ENCODE results near the gene NTSR1. TPM values are rescaled to one million over a fixed set of nuclear protein-coding genes. Genes with fewer than 3 reads are reported as not detected.

The NTSR1 gene
- total RNA-seq, 1 experiment from 2014 or later = 44.1 TPM

DNA sequence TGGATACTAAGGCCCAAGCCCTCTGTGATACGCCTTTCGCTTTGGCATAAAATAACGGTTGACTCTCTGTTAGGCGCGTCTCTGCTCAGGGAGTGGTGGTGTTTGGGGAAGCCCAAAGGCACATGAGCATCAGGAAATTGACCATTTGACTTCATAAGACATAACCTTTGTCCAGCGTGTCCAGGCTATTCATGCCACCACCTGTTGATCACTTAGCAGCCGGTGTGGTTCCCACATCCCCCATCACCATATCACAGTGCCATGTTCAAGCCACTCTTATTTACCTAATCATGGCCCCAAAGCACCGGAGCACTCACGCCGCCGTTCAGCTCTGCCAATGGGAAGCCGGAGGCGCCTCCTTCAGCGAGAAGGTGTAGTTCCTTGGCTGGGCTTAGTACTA is 38.5 kb upstream of the NTSR1 start:
- POLR2A ChIA-PET = no interaction called here
- 0 out of 2 replicates have a peak overlapping the region, but pooled peaks have one; percentile 40 for H3K27ac ChIP-seq (ENCODE audit: low read length)
- peaks cover 5% of the 10 kb centered on the region for H3K36me3 ChIP-seq (ENCODE audit: control insufficient read depth, insufficient read depth, low read length)
- TF ChIP-seq POLR2AphosphoS5 (IDR thresholded peaks at IDR 0.05; ENCODE audit: low read depth, low read length) = no peak
- TF ChIP-seq, protein P1, sequence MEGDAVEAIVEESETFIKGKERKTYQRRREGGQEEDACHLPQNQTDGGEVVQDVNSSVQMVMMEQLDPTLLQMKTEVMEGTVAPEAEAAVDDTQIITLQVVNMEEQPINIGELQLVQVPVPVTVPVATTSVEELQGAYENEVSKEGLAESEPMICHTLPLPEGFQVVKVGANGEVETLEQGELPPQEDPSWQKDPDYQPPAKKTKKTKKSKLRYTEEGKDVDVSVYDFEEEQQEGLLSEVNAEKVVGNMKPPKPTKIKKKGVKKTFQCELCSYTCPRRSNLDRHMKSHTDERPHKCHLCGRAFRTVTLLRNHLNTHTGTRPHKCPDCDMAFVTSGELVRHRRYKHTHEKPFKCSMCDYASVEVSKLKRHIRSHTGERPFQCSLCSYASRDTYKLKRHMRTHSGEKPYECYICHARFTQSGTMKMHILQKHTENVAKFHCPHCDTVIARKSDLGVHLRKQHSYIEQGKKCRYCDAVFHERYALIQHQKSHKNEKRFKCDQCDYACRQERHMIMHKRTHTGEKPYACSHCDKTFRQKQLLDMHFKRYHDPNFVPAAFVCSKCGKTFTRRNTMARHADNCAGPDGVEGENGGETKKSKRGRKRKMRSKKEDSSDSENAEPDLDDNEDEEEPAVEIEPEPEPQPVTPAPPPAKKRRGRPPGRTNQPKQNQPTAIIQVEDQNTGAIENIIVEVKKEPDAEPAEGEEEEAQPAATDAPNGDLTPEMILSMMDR (IDR thresholded peaks at IDR 0.05) = no peak
- TF ChIP-seq, protein P2, sequence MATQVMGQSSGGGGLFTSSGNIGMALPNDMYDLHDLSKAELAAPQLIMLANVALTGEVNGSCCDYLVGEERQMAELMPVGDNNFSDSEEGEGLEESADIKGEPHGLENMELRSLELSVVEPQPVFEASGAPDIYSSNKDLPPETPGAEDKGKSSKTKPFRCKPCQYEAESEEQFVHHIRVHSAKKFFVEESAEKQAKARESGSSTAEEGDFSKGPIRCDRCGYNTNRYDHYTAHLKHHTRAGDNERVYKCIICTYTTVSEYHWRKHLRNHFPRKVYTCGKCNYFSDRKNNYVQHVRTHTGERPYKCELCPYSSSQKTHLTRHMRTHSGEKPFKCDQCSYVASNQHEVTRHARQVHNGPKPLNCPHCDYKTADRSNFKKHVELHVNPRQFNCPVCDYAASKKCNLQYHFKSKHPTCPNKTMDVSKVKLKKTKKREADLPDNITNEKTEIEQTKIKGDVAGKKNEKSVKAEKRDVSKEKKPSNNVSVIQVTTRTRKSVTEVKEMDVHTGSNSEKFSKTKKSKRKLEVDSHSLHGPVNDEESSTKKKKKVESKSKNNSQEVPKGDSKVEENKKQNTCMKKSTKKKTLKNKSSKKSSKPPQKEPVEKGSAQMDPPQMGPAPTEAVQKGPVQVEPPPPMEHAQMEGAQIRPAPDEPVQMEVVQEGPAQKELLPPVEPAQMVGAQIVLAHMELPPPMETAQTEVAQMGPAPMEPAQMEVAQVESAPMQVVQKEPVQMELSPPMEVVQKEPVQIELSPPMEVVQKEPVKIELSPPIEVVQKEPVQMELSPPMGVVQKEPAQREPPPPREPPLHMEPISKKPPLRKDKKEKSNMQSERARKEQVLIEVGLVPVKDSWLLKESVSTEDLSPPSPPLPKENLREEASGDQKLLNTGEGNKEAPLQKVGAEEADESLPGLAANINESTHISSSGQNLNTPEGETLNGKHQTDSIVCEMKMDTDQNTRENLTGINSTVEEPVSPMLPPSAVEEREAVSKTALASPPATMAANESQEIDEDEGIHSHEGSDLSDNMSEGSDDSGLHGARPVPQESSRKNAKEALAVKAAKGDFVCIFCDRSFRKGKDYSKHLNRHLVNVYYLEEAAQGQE (IDR thresholded peaks at IDR 0.05; ENCODE audit: insufficient read depth in 1 of 2, low read depth in 2 of 2, low read length in 1 of 2) = no peak
- no peak for TF ChIP-seq TCF7L2 (IDR thresholded peaks at IDR 0.05; ENCODE audit: low read depth, low read length)
- no peak for TF ChIP-seq SIN3A (IDR thresholded peaks at IDR 0.05; ENCODE audit: borderline replicate concordance, insufficient read depth, low read depth, low read length)
- H3K4me3 ChIP-seq (ENCODE audit: low read depth in 2 of 2, low read length in 2 of 2) = no peak overlapping the region
- CTCF ChIA-PET = no interaction called here
- no peaks in the 10 kb centered on the region for H3K27me3 ChIP-seq (ENCODE audit: control insufficient read depth, insufficient read depth, low read length)
- peaks cover 43% of the 10 kb centered on the region for H3K4me1 ChIP-seq (ENCODE audit: control insufficient read depth, insufficient read depth, low read length)
- intact Hi-C loops (cut with micrococcal nuclease; ENCODE audit: unreplicated experiment) = no loop called here
- ATAC-seq = no peak
- in situ Hi-C loops (cut with HindIII; ENCODE audit: low pct_unique_long_range_greater_than_20kb, low sequenced_read_pairs) = no loop called here
- DNase-seq (ENCODE audit: low read depth, low spot score) = no peak
- no peaks in the 10 kb centered on the region for H3K9me3 ChIP-seq (ENCODE audit: control insufficient read depth, insufficient read depth, low read depth, low read length)
- BruUV-seq (replicated peaks) = TSS peak; percentile 41

DNA sequence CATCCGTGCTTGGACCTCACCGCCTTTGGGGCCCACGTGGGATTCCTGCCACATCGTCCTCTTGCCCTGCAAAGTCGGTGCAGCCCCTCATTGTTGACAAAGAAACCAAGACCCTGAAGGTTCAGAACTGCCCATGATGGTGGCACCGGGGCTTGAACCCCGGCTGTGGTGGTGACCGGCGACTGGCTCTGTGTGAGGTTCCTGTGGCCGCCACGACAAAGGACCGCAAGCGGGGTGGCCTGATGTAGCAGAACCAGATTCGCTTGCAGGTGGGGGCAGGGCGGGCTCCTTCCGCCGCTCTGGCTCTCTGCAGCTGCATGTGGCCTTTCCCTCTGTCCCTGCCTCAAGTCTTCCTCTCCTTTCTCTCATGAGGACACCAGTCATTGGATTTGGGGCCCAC is 37.6 kb upstream of the NTSR1 start:
- in situ Hi-C loops (cut with HindIII; ENCODE audit: low pct_unique_long_range_greater_than_20kb, low sequenced_read_pairs) = no loop called here
- no peak for TF ChIP-seq SIN3A (IDR thresholded peaks at IDR 0.05; ENCODE audit: borderline replicate concordance, insufficient read depth, low read depth, low read length)
- TF ChIP-seq, protein P2 (IDR thresholded peaks at IDR 0.05; ENCODE audit: insufficient read depth in 1 of 2, low read depth in 2 of 2, low read length in 1 of 2) = no peak
- no peak for TF ChIP-seq TCF7L2 (IDR thresholded peaks at IDR 0.05; ENCODE audit: low read depth, low read length)
- no peak for TF ChIP-seq POLR2AphosphoS5 (IDR thresholded peaks at IDR 0.05; ENCODE audit: low read depth, low read length)
- TF ChIP-seq, protein P1 (IDR thresholded peaks at IDR 0.05) = no peak
- DNase-seq (ENCODE audit: low read depth, low spot score) = no peak
- Histone ChIP-seq H3K4me3 (ENCODE audit: low read depth in 2 of 2, low read length in 2 of 2) (no peak overlapping the region), H3K27ac (ENCODE audit: low read length) (no peak overlapping the region), H3K4me1 (ENCODE audit: control insufficient read depth, insufficient read depth, low read length) (peaks cover 43% of the 10 kb centered on the region), H3K9me3 (ENCODE audit: control insufficient read depth, insufficient read depth, low read depth, low read length) (no peaks in the 10 kb centered on the region), H3K36me3 (ENCODE audit: control insufficient read depth, insufficient read depth, low read length) (peaks cover 5% of the 10 kb centered on the region), H3K27me3 (ENCODE audit: control insufficient read depth, insufficient read depth, low read length) (no peaks in the 10 kb centered on the region)
- intact Hi-C loops (cut with micrococcal nuclease; ENCODE audit: unreplicated experiment) = no loop called here
- no TSS peak for BruUV-seq (replicated peaks)
- ChIA-PET POLR2A (no interaction called here), CTCF (no interaction called here)
- ATAC-seq = no peak

Data from Panc1 (cell line).